Vagina (tissue), 2 donors: ENCODE data around the gene COL23A1.

Experiments
- CTCF ChIP-seq, 3 experiments: fragments of 450-650 bp in 2 of 3; fragments of 200-600 bp in 1 of 3; sonication (generic) in 1 of 3; IDR thresholded peaks; one replicate each; pipeline ENCODE4 v1.5.1; 2017 to 2019; ENCODE audit warnings: antibody characterized with exemption in 3 of 3, mild to moderate bottlenecking in 2 of 3, moderate library complexity in 2 of 3
- POLR2A ChIP-seq, 2 donors: fragments of 450-650 bp; IDR thresholded peaks; one replicate each; pipeline ENCODE4 v1.6.1; 2017; ENCODE audit warnings: antibody characterized with exemption in 2 of 2, mild to moderate bottlenecking in 2 of 2, moderate library complexity in 2 of 2
- POLR2AphosphoS5 ChIP-seq, 2 donors: sonication (generic); formaldehyde crosslinking; IDR thresholded peaks; one replicate each; pipeline ENCODE4 v1.9.0; 2017; ENCODE audit warnings: antibody characterized with exemption in 2 of 2, mild to moderate bottlenecking in 2 of 2, low read depth in 1 of 2; ENCODE audit not compliant: insufficient read depth in 1 of 2

GRCh38 chr5:178465861-178466288 is 124.3 kb downstream of the COL23A1 start:
- TF ChIP-seq POLR2AphosphoS5 (IDR thresholded peaks at IDR 0.05; ENCODE audit: insufficient read depth in 1 of 2, low read depth in 1 of 2) (no peak), CTCF (IDR thresholded peaks at IDR 0.05) (no peak), POLR2A (IDR thresholded peaks at IDR 0.05) (no peak)
